ENCODE data around the gene PDE5A.

GRCh38 chr4:119659576-119659975 lies 31.0 kb upstream of the PDE5A start:
- TF ChIP-seq, protein P1, sequence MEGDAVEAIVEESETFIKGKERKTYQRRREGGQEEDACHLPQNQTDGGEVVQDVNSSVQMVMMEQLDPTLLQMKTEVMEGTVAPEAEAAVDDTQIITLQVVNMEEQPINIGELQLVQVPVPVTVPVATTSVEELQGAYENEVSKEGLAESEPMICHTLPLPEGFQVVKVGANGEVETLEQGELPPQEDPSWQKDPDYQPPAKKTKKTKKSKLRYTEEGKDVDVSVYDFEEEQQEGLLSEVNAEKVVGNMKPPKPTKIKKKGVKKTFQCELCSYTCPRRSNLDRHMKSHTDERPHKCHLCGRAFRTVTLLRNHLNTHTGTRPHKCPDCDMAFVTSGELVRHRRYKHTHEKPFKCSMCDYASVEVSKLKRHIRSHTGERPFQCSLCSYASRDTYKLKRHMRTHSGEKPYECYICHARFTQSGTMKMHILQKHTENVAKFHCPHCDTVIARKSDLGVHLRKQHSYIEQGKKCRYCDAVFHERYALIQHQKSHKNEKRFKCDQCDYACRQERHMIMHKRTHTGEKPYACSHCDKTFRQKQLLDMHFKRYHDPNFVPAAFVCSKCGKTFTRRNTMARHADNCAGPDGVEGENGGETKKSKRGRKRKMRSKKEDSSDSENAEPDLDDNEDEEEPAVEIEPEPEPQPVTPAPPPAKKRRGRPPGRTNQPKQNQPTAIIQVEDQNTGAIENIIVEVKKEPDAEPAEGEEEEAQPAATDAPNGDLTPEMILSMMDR (IDR thresholded peaks at IDR 0.05; ENCODE audit: poor library complexity, severe bottlenecking): no peak
- no peak for TF ChIP-seq EZH2 (IDR thresholded peaks at IDR 0.05; ENCODE audit: borderline replicate concordance, insufficient read depth, low read length, poor library complexity, severe bottlenecking)
- TF ChIP-seq TAF1 (IDR thresholded peaks at IDR 0.05; ENCODE audit: low read depth): no peak
- TF ChIP-seq EP300 (conservative IDR thresholded peaks at IDR 0.05; ENCODE audit: poor library complexity, severe bottlenecking): no peak
- no peak for TF ChIP-seq RAD21 (conservative IDR thresholded peaks at IDR 0.05)
- no peak for TF ChIP-seq POLR2AphosphoS5 (IDR thresholded peaks at IDR 0.05)
- TF ChIP-seq, protein P2, sequence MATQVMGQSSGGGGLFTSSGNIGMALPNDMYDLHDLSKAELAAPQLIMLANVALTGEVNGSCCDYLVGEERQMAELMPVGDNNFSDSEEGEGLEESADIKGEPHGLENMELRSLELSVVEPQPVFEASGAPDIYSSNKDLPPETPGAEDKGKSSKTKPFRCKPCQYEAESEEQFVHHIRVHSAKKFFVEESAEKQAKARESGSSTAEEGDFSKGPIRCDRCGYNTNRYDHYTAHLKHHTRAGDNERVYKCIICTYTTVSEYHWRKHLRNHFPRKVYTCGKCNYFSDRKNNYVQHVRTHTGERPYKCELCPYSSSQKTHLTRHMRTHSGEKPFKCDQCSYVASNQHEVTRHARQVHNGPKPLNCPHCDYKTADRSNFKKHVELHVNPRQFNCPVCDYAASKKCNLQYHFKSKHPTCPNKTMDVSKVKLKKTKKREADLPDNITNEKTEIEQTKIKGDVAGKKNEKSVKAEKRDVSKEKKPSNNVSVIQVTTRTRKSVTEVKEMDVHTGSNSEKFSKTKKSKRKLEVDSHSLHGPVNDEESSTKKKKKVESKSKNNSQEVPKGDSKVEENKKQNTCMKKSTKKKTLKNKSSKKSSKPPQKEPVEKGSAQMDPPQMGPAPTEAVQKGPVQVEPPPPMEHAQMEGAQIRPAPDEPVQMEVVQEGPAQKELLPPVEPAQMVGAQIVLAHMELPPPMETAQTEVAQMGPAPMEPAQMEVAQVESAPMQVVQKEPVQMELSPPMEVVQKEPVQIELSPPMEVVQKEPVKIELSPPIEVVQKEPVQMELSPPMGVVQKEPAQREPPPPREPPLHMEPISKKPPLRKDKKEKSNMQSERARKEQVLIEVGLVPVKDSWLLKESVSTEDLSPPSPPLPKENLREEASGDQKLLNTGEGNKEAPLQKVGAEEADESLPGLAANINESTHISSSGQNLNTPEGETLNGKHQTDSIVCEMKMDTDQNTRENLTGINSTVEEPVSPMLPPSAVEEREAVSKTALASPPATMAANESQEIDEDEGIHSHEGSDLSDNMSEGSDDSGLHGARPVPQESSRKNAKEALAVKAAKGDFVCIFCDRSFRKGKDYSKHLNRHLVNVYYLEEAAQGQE (IDR thresholded peaks at IDR 0.05; ENCODE audit: borderline replicate concordance): no peak
